NOMO-1 (cell line): ENCODE measurements around the gene CHST12.
"Not testable (repeated sequence)": the region's sequence is repeated elsewhere in the genome, so short reads cannot be mapped to it uniquely, and the experiment has no call there.

Source experiments
- DNase-seq, 2 experiments: peaks; one replicate each; lab custom pipeline; 2025; ENCODE audit not compliant: unreplicated experiment in 2 of 2; lab: John Stamatoyannopoulos, UW

Gene CHST12

GRCh38 chr7:2453849-2454248 is 50.4 kb downstream of the CHST12 start:
- not testable (repeated sequence) for DNase-seq

GRCh38 chr7:2459674-2460073 is 56.3 kb downstream of the CHST12 start:
- DNase-seq = no peak

GRCh38 chr7:2460188-2460587 is 56.8 kb downstream of the CHST12 start:
- DNase-seq = no peak

- no peak for DNase-seq
These were observed 57.2 kb downstream of the CHST12 start for GRCh38 chr7:2460641-2461040.

- DNase-seq = no peak
These were observed 58.0 kb downstream of the CHST12 start for GRCh38 chr7:2461268-2462026.

- no peak for DNase-seq
These were observed 59.3 kb downstream of the CHST12 start for GRCh38 chr7:2462731-2463130.

GRCh38 chr7:2465928-2466327 is 62.5 kb downstream of the CHST12 start:
- no peak for DNase-seq

- no peak for DNase-seq
These were observed 63.3 kb downstream of the CHST12 start for GRCh38 chr7:2466675-2467074.

- no peak for DNase-seq
These were observed 64.8 kb downstream of the CHST12 start for GRCh38 chr7:2468227-2468626.

GRCh38 chr7:2469460-2470203 is 66.2 kb downstream of the CHST12 start:
- peak in 1 of 2 experiments; percentile 15 for DNase-seq

- no peak for DNase-seq
These were observed 67.0 kb downstream of the CHST12 start for GRCh38 chr7:2470204-2471021.

GRCh38 chr7:2471022-2471329 is 67.6 kb downstream of the CHST12 start:
- DNase-seq = no peak

- no peak for DNase-seq
These were observed 68.0 kb downstream of the CHST12 start for GRCh38 chr7:2471396-2471795.

- no peak for DNase-seq
These were observed 69.3 kb downstream of the CHST12 start for GRCh38 chr7:2472739-2473138.

- DNase-seq = no peak
These were observed 70.2 kb downstream of the CHST12 start for GRCh38 chr7:2473496-2474180.

- DNase-seq = no peak
These were observed 70.8 kb downstream of the CHST12 start for GRCh38 chr7:2474224-2474623.

GRCh38 chr7:2474813-2475677 is 71.6 kb downstream of the CHST12 start:
- no peak for DNase-seq

GRCh38 chr7:2475678-2476015 is 72.2 kb downstream of the CHST12 start:
- DNase-seq = no peak

- no peak for DNase-seq
These were observed 72.9 kb downstream of the CHST12 start, which contains the start of gene GRIFIN for GRCh38 chr7:2476298-2476697. GRIFIN (minus strand) TSS chr7:2476398; CDS start chr7:2476383, 15 bp downstream.
